ENCODE results near the gene MIS12.

Gene MIS12

GRCh38 chr17:5464717-5465507, 21.5 kb upstream of the MIS12 start:
- no peak for ATAC-seq

GRCh38 chr17:5466295-5466694, 20.1 kb upstream of the MIS12 start:
- no peak for ATAC-seq
- no peak for TF ChIP-seq TCF4 (CRISPR knock-in tag; IDR thresholded peaks at IDR 0.05; ENCODE audit: borderline replicate concordance)
- TF ChIP-seq ZNF70 (CRISPR knock-in tag; IDR thresholded peaks at IDR 0.05) = no peak
- no peak for TF ChIP-seq OSR1 (CRISPR knock-in tag; IDR thresholded peaks at IDR 0.05)
- no peak for TF ChIP-seq ZFP3 (CRISPR knock-in tag; IDR thresholded peaks at IDR 0.05)
- TF ChIP-seq ESRRG (CRISPR knock-in tag; IDR thresholded peaks at IDR 0.05) = no peak
- no peak for TF ChIP-seq BACH2 (CRISPR knock-in tag; IDR thresholded peaks at IDR 0.05; ENCODE audit: borderline replicate concordance)
- TF ChIP-seq CSDC2 (CRISPR knock-in tag; IDR thresholded peaks at IDR 0.05) = no peak
- TF ChIP-seq ZNF8 (CRISPR knock-in tag; IDR thresholded peaks at IDR 0.05) = no peak
- TF ChIP-seq CREB5 (CRISPR knock-in tag; IDR thresholded peaks at IDR 0.05; ENCODE audit: low read depth) = no peak
- no peak for TF ChIP-seq ZFP30 (CRISPR knock-in tag; IDR thresholded peaks at IDR 0.05)
- no peak for TF ChIP-seq ZNF565 (CRISPR knock-in tag; conservative IDR thresholded peaks at IDR 0.05; ENCODE audit: low read depth)
- TF ChIP-seq SNAI2 (CRISPR knock-in tag; IDR thresholded peaks at IDR 0.05) = no peak
- no peak for TF ChIP-seq POU6F1 (CRISPR knock-in tag; IDR thresholded peaks at IDR 0.05; ENCODE audit: borderline replicate concordance, low read depth)
- TF ChIP-seq PPARA (CRISPR knock-in tag; IDR thresholded peaks at IDR 0.05; ENCODE audit: borderline replicate concordance) = no peak
- TF ChIP-seq ISL1 (CRISPR knock-in tag; IDR thresholded peaks at IDR 0.05) = no peak

More at GRCh38 chr17:5464717-5465507, 21.5 kb upstream of the MIS12 start:
- TF ChIP-seq ZNF8 (CRISPR knock-in tag; IDR thresholded peaks at IDR 0.05) (no peak), SNAI2 (CRISPR knock-in tag; IDR thresholded peaks at IDR 0.05) (no peak), TCF4 (CRISPR knock-in tag; IDR thresholded peaks at IDR 0.05; ENCODE audit: borderline replicate concordance) (no peak), ZFP30 (CRISPR knock-in tag; IDR thresholded peaks at IDR 0.05) (no peak), PPARA (CRISPR knock-in tag; IDR thresholded peaks at IDR 0.05; ENCODE audit: borderline replicate concordance) (no peak), BACH2 (CRISPR knock-in tag; IDR thresholded peaks at IDR 0.05; ENCODE audit: borderline replicate concordance) (no peak), CSRNP3 (CRISPR knock-in tag; IDR thresholded peaks at IDR 0.05) (no peak)

- ATAC-seq = peak; percentile 10; the same call in 2 of the 3 replicates
- no peak for TF ChIP-seq ZFP3 (CRISPR knock-in tag; IDR thresholded peaks at IDR 0.05)
- TF ChIP-seq ZNF565 (CRISPR knock-in tag; conservative IDR thresholded peaks at IDR 0.05; ENCODE audit: low read depth) = no peak
- TF ChIP-seq POU6F1 (CRISPR knock-in tag; IDR thresholded peaks at IDR 0.05; ENCODE audit: borderline replicate concordance, low read depth) = no peak
- no peak for TF ChIP-seq ZNF8 (CRISPR knock-in tag; IDR thresholded peaks at IDR 0.05)
- TF ChIP-seq BACH2 (CRISPR knock-in tag; IDR thresholded peaks at IDR 0.05; ENCODE audit: borderline replicate concordance) = no peak
- no peak for TF ChIP-seq GLIS3 (CRISPR knock-in tag; IDR thresholded peaks at IDR 0.05)
- no peak for TF ChIP-seq ZFP30 (CRISPR knock-in tag; IDR thresholded peaks at IDR 0.05)
- no peak for TF ChIP-seq CREB5 (CRISPR knock-in tag; IDR thresholded peaks at IDR 0.05; ENCODE audit: low read depth)
- no peak for TF ChIP-seq TSHZ2 (CRISPR knock-in tag; IDR thresholded peaks at IDR 0.05)
- TF ChIP-seq CSDC2 (CRISPR knock-in tag; IDR thresholded peaks at IDR 0.05) = no peak
- no peak for TF ChIP-seq OSR1 (CRISPR knock-in tag; IDR thresholded peaks at IDR 0.05)
- TF ChIP-seq ESRRG (CRISPR knock-in tag; IDR thresholded peaks at IDR 0.05) = no peak
- no peak for TF ChIP-seq CSRNP3 (CRISPR knock-in tag; IDR thresholded peaks at IDR 0.05)
- TF ChIP-seq PATZ1 (CRISPR knock-in tag; IDR thresholded peaks at IDR 0.05; ENCODE audit: borderline replicate concordance) = no peak
- TF ChIP-seq ISL1 (CRISPR knock-in tag; IDR thresholded peaks at IDR 0.05) = no peak
- no peak for TF ChIP-seq SNAI2 (CRISPR knock-in tag; IDR thresholded peaks at IDR 0.05)
- TF ChIP-seq TCF4 (CRISPR knock-in tag; IDR thresholded peaks at IDR 0.05; ENCODE audit: borderline replicate concordance) = no peak
- TF ChIP-seq ZC3H10 (CRISPR knock-in tag; IDR thresholded peaks at IDR 0.05) = no peak
- TF ChIP-seq ZNF70 (CRISPR knock-in tag; IDR thresholded peaks at IDR 0.05) = no peak
Observed at GRCh38 chr17:5467416-5467815, 18.9 kb upstream of the MIS12 start.

Data from SK-N-SH treated with all-trans-retinoic acid at 6 μM for 48 hours (cell line).